ENCODE data around the gene A4GNT. TPM values are rescaled to one million over a fixed set of nuclear protein-coding genes. Genes with fewer than 3 reads are reported as not detected.
"Not testable (repeated sequence)": the region's sequence is repeated elsewhere in the genome, so short reads cannot be mapped to it uniquely, and the experiment has no call there.

A4GNT gene
- total RNA-seq, 4 donors from 2014 or later = not detected

DNA sequence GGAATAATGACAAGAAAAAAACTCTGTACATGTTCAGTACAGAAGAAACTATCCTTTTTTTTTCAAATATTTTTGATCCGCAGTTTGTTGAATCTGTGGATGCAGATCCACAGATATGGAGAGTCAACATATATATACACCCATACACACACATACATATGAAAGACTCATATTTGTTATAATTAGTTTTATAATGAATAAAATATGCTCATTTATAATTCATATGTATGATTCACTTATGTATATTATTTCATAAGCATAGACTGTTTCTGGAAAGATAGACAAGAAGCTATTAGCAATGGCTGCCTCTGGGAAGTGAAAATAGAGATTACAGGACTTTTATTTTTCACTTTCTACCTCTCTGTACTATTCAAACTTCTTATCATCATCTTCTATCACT lies 26.6 kb downstream of the A4GNT start:
- no peak overlapping the region for H3K27ac ChIP-seq
- H3K36me3 ChIP-seq = peaks cover 25% of the 10 kb centered on the region
- H3K9me3 ChIP-seq = no peaks in the 10 kb centered on the region
- H3K27me3 ChIP-seq = no peaks in the 10 kb centered on the region
- TF ChIP-seq POLR2AphosphoS5 (IDR thresholded peaks at IDR 0.05) (no peak), POLR2A (IDR thresholded peaks at IDR 0.05) (no peak), EP300 (IDR thresholded peaks at IDR 0.05) (no peak)
- TF ChIP-seq, protein P1, sequence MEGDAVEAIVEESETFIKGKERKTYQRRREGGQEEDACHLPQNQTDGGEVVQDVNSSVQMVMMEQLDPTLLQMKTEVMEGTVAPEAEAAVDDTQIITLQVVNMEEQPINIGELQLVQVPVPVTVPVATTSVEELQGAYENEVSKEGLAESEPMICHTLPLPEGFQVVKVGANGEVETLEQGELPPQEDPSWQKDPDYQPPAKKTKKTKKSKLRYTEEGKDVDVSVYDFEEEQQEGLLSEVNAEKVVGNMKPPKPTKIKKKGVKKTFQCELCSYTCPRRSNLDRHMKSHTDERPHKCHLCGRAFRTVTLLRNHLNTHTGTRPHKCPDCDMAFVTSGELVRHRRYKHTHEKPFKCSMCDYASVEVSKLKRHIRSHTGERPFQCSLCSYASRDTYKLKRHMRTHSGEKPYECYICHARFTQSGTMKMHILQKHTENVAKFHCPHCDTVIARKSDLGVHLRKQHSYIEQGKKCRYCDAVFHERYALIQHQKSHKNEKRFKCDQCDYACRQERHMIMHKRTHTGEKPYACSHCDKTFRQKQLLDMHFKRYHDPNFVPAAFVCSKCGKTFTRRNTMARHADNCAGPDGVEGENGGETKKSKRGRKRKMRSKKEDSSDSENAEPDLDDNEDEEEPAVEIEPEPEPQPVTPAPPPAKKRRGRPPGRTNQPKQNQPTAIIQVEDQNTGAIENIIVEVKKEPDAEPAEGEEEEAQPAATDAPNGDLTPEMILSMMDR (IDR thresholded peaks at IDR 0.05) = no peak
- no peak overlapping the region for H3K4me3 ChIP-seq
- H3K4me1 ChIP-seq = no peaks in the 10 kb centered on the region
- no peak for DNase-seq (ENCODE audit: low spot score in 2 of 2)
- whole genome bisulfite sequencing = 97% methylated on average over 1 of the region's 1 CpG

DNA sequence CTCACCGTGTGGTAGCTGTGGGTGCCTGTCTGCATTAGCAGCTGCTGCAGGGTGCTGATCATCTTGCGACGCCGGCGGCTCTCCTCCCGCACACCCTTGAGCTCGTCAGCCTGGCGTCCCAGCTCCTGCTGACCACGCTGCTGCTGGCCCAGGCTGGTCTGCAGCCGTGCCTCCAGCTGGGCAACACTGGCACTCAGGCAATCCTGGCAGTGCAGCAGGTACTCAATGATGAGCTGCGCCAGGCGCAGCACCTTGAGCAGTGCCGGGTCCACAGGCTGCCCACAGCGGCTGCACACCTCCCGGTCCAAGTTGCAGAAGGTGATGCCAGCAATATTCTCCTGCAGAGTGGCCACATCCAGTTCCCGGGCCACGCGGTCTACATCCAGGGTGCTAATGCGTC lies 28.7 kb downstream of the A4GNT start:
- 98% methylated on average over 9 of the region's 19 CpGs for WGBS
- H3K4me1 ChIP-seq = no peaks in the 10 kb centered on the region
- peaks cover 25% of the 10 kb centered on the region for H3K36me3 ChIP-seq
- no peak for TF ChIP-seq EP300 (IDR thresholded peaks at IDR 0.05)
- TF ChIP-seq, protein P1 (IDR thresholded peaks at IDR 0.05) = no peak
- TF ChIP-seq POLR2A (IDR thresholded peaks at IDR 0.05) = no peak
- DNase-seq (ENCODE audit: low spot score in 2 of 2) = no peak
- no peaks in the 10 kb centered on the region for H3K9me3 ChIP-seq
- H3K27me3 ChIP-seq = no peaks in the 10 kb centered on the region
- H3K27ac ChIP-seq = no peak overlapping the region
- H3K4me3 ChIP-seq = no peak overlapping the region

DNA sequence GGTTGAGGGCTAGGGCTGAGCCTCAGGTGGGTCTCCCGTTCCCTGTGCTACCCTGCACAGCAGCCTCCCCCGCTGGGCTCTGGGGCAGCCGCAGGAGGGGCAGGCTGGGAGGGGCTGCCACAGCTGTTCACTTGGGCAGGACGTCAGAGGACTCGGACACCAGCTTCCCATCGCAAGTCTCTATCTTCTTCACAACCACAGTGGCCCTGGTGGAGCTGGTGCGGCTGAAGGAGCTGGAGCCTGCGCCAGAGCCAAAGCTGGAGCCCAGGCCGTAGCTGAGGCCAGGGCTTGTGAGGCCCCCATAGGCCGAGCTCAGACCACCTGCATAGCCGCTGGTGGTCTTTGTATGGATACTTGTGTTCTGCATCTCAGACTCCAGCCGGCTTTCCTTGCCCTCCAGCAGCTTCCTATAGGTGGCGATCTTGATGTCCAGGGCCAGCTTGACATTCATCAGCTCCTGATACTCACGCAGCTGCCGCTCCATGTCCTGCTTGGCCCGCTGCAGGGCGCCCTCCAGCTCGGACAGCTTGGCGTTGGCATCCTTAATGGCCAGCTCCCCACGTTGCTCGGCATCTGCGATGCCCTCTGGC lies 30.7 kb downstream of the A4GNT start:
- not testable (repeated sequence) for H3K4me1 ChIP-seq; H3K9me3 ChIP-seq; DNase-seq (ENCODE audit: low spot score in 2 of 2); H3K27ac ChIP-seq; H3K4me3 ChIP-seq; H3K27me3 ChIP-seq
- H3K36me3 ChIP-seq = peaks cover 25% of the 10 kb centered on the region
- WGBS = 87% methylated on average over 10 of the region's 22 CpGs

DNA sequence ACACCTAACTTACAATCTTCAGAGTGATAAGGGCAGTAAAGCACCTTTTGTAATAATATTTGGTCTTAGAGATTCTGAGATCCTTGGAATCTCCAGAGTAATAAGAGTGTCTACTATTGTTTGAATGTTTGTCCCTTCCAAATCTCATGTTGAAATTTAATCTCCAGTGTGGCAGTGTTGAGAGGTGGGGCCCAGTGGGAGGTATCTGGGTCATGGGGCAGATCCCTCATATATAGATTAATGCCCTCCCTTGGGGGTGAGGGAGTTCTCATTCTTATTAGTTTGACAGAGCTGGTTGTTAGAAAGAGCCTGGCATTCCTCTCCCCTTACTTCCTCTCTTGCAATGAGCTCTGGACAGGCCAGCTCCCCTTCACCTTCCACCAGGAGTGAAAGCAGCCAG lies 32.8 kb downstream of the A4GNT start:
- Histone ChIP-seq H3K4me3 (no peak overlapping the region), H3K4me1 (peaks cover 3% of the 10 kb centered on the region), H3K9me3 (no peaks in the 10 kb centered on the region), H3K27ac (no peak overlapping the region), H3K27me3 (no peaks in the 10 kb centered on the region), H3K36me3 (peaks cover 30% of the 10 kb centered on the region)
- TF ChIP-seq, protein P1 (IDR thresholded peaks at IDR 0.05) = no peak
- TF ChIP-seq POLR2A (IDR thresholded peaks at IDR 0.05) = no peak
- TF ChIP-seq EP300 (IDR thresholded peaks at IDR 0.05) = no peak
- TF ChIP-seq POLR2AphosphoS5 (IDR thresholded peaks at IDR 0.05) = no peak
- DNase-seq (ENCODE audit: low spot score in 2 of 2) = no peak

DNA sequence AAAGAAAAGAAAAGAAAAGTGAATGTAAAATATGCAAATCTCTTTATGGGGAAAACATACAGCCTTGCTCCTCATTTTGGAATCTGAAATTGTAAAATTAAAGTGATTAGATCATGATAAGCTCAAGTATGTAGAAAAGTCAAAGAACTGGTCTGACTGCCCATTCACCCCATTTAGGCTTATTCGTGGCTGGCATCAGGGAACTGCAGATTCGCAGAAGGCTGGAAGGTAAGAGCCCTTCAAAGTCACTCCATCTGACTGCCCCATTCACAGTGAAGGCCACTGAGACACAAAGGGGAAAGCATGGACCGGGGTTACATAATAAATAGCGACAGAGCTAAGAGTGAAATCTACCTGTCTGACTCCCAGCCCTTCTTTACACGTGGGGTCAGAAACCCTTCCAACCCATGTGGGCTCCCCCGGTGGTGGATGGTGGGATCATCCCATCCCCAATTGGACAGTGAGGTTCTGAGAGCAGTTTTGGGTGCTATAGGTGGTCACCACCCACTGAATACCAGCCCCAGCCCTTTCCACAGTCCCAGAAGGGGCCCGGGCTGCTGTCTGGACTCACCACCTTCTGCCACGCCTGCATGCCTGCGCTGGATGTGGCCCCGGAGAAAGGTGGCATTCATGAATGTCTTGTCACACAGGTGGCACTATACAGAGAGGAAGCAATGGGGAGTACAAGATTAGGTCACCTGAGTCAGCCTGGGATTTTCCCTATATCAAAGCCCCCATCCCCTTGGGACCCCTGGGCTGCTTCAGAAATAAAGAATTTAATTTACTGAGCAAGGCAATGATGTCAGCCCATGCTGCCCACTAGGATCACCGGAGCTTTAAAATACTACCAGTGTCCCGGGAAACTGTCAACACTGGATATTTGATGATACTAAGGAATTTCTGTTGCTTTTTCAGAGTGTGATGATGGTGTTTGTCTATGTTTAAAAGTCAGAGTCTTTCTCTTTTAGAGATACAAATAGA lies 34.7 kb downstream of the A4GNT start:
- peaks cover 30% of the 10 kb centered on the region for H3K36me3 ChIP-seq
- DNase-seq (ENCODE audit: low spot score in 2 of 2) = no peak

More for the DNA sequence above, 34.7 kb downstream of the A4GNT start:
- Histone ChIP-seq H3K4me1 (peaks cover 3% of the 10 kb centered on the region), H3K27ac (no peak overlapping the region), H3K9me3 (no peaks in the 10 kb centered on the region), H3K4me3 (no peak overlapping the region), H3K27me3 (no peaks in the 10 kb centered on the region)
- 72% methylated on average over 12 of the region's 12 CpGs for WGBS
- TF ChIP-seq EP300 (IDR thresholded peaks at IDR 0.05) (no peak), POLR2AphosphoS5 (IDR thresholded peaks at IDR 0.05) (no peak), POLR2A (IDR thresholded peaks at IDR 0.05) (no peak)
- TF ChIP-seq, protein P1 (IDR thresholded peaks at IDR 0.05) = no peak
